Amniotic stem cell (primary cell): Measurements from ENCODE around the gene OAS2.

Source experiments
- DNase-seq: peaks from one replicate; lab custom pipeline; 2025; lab: John Stamatoyannopoulos, UW

Gene OAS2, protein sequence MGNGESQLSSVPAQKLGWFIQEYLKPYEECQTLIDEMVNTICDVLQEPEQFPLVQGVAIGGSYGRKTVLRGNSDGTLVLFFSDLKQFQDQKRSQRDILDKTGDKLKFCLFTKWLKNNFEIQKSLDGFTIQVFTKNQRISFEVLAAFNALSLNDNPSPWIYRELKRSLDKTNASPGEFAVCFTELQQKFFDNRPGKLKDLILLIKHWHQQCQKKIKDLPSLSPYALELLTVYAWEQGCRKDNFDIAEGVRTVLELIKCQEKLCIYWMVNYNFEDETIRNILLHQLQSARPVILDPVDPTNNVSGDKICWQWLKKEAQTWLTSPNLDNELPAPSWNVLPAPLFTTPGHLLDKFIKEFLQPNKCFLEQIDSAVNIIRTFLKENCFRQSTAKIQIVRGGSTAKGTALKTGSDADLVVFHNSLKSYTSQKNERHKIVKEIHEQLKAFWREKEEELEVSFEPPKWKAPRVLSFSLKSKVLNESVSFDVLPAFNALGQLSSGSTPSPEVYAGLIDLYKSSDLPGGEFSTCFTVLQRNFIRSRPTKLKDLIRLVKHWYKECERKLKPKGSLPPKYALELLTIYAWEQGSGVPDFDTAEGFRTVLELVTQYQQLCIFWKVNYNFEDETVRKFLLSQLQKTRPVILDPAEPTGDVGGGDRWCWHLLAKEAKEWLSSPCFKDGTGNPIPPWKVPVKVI

DNA sequence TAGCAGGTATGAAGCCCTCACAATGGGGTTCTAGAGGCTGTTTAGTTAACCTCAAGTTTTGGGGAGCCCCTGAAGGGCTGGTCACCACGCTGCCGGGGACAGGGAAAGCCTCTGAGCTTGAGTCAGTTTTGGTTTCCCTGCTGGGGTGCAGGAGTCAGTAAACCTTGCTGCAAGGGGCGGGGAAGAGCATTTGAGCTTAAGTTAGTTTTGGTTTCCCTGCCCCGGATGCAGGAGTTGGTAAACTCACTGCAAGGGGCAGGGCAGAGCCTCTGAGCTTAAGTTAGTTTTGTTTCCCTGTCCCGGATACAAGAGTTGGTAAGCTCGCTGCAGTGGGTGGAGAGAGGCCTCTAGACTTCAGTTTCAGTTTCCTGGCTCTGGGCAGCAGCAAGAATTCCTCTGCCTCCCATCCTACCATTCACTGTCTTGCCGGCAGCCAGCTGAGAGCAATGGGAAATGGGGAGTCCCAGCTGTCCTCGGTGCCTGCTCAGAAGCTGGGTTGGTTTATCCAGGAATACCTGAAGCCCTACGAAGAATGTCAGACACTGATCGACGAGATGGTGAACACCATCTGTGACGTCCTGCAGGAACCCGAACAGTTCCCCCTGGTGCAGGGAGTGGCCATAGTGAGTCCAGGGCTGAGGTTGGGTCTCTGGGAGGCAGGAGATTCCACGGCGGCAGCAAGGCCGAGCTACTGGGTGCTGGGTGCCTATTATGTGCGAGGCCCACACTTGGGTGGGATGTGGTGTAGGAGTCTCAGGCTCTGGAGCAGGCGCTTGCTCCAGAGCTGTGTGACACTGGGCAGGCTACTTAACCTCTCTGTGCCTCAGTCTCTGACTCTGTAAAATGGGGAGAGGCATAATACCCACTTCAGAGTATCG lies at the start of gene OAS2:
Gene OAS2, plus strand, starts transcription at position 357 of the 878 bp plus-strand sequence. Its CDS starts 90 bp downstream, at position 447.
- DNase-seq: peak; percentile 8

DNA sequence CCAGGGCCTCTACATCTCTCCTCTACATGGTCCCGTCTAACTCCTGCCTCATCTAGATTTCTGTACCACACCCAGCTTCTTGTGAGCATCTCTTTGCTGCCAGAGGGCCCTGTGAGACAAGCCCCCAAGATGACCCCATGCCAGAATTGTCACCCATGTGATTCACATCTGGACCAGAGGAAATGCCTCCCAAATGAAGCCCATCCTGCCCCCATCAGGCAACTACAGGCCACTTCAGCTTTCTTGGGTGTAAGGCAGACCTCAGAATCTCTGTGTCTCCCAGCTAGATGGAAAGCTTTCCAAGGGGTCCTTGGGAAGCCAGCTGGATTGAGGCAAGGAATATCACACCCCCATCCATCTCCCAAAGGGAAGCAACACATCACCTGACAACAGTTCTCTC lies 49.3 kb upstream of the OAS2 start:
- DNase-seq: no peak

- DNase-seq: no peak
Measured at GRCh38 chr12:112929715-112930114, 48.6 kb upstream of the OAS2 start.

DNA sequence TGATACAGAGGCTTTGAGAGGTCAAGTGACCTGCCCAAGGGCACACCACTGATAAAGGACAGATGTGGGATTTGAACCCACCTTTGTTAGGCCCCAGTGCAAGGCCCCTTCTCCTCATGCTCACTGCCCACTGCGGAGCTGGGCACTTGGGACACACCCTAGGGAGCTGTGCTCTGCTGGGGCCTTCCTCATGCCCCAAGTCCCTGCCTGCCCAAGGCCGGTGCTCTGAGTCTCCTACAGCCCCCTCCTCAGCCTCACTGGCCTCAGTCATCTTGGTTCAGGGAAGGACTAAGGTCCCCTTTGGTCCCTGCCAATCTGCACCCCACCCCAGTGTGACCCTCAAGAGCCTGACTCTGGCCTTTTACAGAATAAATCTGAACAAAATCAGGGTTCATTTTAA lies 48.0 kb upstream of the OAS2 start:
- no peak for DNase-seq

- no peak for DNase-seq
Measured at GRCh38 chr12:112932485-112933128, 45.7 kb upstream of the OAS2 start.

DNA sequence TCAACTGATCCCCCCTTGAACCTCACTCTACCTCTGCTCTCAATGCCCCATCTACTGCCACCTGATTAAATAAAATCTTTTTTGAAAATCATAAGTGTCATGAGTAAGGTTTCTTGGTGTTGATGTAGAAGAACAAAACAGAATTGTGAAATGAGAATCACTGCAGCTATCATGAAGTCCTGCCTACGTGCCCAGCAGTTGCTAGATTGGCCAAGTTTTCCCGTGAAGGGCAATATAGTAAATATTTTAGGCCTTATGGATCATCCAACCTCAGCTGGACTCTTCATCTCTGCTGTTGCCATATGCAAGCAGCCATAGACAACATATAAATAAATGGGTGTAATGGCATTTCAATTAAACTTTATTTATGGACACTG lies 45.2 kb upstream of the OAS2 start:
- no peak for DNase-seq

- no peak for DNase-seq
Measured at GRCh38 chr12:112936264-112936663, 42.1 kb upstream of the OAS2 start.

DNA sequence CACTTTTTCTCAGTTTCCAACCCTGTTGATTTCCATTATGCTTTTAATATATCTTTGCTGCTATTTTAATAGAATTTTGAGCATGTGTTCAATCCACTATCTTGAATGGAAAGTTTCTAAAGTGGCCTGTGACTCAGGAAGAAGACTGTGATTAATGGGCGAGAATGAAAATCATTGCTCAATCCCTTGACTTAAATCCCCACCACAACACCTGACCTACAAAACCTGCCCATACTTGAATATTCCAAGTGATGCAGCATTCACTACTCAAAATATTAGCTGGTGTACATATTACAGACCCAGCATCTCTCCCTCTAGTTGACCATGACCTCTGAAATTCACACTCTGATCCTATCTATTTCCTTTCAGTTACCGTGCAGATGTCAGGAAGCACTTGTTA lies 41.4 kb upstream of the OAS2 start:
- no peak for DNase-seq

DNA sequence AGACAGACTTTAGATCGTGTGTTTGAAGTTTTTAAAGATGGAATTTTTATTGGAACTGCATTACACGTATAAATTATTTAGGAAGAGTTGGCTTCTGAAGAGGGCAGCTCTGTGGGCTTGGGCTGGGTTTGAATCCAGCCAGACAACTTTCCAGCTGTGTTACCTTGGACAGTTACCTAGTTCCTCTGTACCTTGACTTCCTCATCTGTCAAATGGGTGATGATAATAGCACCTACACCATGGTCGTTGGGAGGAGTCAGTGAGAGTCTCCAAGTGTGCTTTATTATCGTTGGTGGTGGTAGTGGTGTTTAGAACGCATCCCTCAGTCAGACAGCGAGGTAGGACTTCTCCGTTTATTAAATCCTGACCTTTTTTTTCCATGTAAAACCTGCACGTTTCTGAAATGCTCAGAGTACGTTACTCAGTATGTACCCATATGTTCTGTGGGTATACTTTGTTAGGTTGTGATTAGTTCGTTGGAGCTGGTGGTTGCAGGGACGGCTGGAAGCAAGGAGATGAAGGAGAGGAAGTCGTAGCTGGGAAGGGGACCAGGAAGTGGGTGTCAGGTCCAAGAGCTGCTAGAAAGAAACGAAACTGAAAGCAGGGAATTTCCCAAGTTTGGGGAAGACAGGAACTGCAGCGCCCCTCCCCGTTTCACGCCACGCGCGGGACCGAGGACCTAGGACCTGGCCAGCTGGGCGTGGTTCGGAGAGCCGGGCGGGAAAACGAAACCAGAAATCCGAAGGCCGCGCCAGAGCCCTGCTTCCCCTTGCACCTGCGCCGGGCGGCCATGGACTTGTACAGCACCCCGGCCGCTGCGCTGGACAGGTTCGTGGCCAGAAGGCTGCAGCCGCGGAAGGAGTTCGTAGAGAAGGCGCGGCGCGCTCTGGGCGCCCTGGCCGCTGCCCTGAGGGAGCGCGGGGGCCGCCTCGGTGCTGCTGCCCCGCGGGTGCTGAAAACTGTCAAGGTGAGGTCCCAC lies 40.3 kb upstream of the OAS2 start, which contains the start of gene OAS3:
Gene OAS3, plus strand, starts transcription at position 734 of the 979 bp plus-strand sequence. Its CDS starts 57 bp downstream, at position 791.
- peak; percentile 27 for DNase-seq

DNA sequence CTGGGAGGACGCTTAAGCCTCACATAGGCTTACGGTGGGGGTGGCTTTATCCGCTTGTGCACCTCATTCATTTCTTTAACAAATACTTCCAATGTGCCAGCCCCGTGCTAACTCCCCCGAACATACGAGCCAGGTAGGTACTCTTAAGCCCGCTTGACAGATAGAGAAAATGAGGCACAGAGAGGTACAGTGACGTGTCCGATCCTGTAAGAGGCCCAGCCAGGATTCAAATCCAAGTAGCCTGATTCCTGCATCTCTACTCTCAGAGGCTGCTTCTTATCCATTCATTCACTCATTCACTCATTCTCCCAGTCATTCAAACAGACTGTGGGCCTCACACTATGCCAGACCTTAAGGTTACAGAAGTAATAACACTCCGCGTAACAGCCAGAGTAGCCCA lies 39.6 kb upstream of the OAS2 start:
- no peak for DNase-seq

DNA sequence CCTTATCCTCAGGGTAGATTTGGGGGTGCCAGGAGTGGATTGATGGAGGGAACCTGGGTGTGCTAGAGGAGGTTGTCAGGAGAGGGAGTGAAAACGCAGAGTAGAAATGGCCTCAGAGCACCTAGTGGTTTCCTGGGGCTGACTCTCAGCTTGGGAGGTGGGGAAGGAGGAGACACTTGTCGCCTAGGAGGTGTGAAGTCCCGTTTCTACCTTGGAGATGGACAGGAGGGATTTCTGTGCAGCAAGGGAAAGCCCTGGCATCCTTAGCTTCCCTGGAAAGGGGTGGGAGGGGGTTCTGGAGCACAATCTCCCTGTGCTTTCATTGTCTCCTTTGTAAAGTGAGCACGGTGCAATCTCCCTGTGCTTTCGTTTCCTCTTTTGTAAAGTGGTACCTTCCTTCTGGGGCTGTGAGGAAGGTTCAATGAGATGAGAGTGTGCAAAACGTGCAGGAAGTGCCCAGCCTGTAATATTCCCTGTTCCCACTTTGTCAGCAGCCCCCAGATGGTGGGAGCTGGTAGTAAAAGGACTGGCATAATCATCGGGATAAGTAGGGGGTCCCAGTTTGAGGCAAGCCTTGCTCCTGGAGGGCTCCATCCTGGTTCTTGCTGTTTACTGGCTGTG lies 38.4 kb upstream of the OAS2 start:
- no peak for DNase-seq

- DNase-seq: no peak
Measured at GRCh38 chr12:112941528-112942335, 36.6 kb upstream of the OAS2 start.

GRCh38 chr12:112942572-112942971 lies 35.7 kb upstream of the OAS2 start:
- DNase-seq: no peak

- no peak for DNase-seq
Measured at GRCh38 chr12:112944024-112944690, 34.2 kb upstream of the OAS2 start.

- no peak for DNase-seq
Measured at GRCh38 chr12:112945515-112945914, 32.8 kb upstream of the OAS2 start.

DNA sequence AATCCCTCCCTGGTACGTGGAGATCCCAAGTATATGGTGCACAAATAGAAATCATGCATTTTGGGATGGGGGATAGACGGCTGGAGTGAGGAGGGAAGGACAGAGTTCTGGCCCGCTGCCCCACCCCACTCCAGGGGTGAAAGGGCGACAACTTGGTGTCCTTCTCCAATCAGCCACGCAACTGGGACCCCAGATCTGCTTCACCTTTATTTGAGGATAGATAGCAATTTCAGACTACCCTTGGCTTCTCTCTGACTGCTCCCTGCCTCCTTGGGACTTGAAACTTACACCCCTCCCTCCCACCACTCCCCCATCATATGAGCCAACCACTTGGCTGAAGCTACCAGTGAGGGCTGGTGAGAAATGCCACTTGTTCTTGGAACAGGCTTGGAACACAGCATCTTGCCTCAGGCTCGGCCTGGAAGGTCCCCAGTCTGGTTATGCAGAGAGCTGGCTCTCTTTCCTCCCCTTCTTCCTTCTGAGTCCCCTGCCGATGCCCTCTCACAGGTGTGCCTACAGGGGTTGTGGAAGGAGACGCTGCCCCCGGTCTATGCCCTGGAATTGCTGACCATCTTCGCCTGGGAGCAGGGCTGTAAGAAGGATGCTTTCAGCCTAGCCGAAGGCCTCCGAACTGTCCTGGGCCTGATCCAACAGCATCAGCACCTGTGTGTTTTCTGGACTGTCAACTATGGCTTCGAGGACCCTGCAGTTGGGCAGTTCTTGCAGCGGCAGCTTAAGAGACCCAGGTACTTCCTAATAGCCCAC lies 31.9 kb upstream of the OAS2 start:
- no peak for DNase-seq

DNA sequence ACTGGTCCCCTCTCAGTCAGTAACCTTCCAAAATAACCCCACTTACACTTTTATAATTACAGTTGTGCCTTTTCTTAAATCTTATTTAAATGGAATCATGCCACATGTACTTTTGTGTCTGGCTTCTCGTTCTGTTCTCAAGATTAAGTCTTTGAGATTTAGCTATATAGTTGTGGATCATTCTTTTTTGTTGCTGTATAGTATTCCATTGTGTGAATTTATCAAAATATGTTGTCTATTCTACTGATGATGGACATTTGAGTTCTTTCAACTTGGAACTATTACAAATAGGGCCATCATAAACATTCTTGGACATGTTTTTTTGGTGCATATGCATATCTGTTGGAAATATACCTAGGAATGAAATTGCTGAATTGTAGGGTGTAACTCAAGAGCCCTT lies 31.0 kb upstream of the OAS2 start:
- no peak for DNase-seq

DNA sequence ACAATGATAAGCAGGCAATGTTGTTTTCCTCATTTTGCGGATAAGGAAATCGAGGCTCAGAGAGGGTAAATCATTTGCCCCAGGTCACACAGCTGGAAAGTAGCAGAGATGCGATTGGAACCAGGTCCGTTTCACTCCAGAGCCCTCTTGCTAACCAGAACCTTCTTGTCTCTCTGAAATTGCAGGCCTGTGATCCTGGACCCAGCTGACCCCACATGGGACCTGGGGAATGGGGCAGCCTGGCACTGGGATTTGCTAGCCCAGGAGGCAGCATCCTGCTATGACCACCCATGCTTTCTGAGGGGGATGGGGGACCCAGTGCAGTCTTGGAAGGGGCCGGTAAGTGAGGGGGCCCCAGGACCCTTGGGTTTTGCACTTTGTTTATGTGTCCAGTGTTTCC lies 30.6 kb upstream of the OAS2 start:
- no peak for DNase-seq
